CD14-positive monocyte (primary cell): ENCODE data around the gene LRRC3. TPM values are rescaled to one million over a fixed set of nuclear protein-coding genes. Genes with fewer than 3 reads are reported as not detected.

Source experiments
- DNase-seq, 3 donors: peaks; one replicate each; pipeline ENCODE4 v3.0.0-alpha.2; 2011 to 2022
- H2AFZ ChIP-seq: 2 replicates; pipeline ENCODE4 v1.6.0; 2012; ENCODE audit warnings: mild to moderate bottlenecking, low read depth, low read length, inconsistent platforms; ENCODE audit not compliant: insufficient read depth, poor library complexity, severe bottlenecking
- H3K27ac ChIP-seq, 2 donors: 1 replicate in 1 of 2; 2 replicates in 1 of 2; pipeline ENCODE4 v1.5.1; 2012 to 2013; ENCODE audit warnings: low read length in 2 of 2, control low read depth in 1 of 2, inconsistent platforms in 1 of 2, low read depth in 1 of 2, mild to moderate bottlenecking in 1 of 2
- H3K27me3 ChIP-seq, 2 donors: one replicate each; pipeline versions ENCODE4 v1.6.0 to v1.6.1; 2011 to 2013; ENCODE audit warnings: low read length in 2 of 2; ENCODE audit not compliant: control insufficient read depth in 2 of 2, insufficient read depth in 2 of 2
- H3K36me3 ChIP-seq, 2 donors: replicated peaks in 1 of 2; 1 replicate in 1 of 2; 2 replicates in 1 of 2; pipeline versions ENCODE4 v1.5.1 to v1.6.1; 2012 to 2013; ENCODE audit warnings: low read length in 2 of 2, control low read depth in 1 of 2, inconsistent platforms in 1 of 2, mild to moderate bottlenecking in 1 of 2; ENCODE audit not compliant: insufficient read depth in 2 of 2, control insufficient read depth in 1 of 2
- H3K4me1 ChIP-seq, 2 donors: 1 replicate in 1 of 2; 2 replicates in 1 of 2; pipeline versions ENCODE4 v1.5.1 to v1.6.1; 2012 to 2013; ENCODE audit warnings: low read length in 2 of 2, control low read depth in 1 of 2, inconsistent platforms in 1 of 2, mild to moderate bottlenecking in 1 of 2, moderate library complexity in 1 of 2; ENCODE audit not compliant: insufficient read depth in 2 of 2, control insufficient read depth in 1 of 2
- H3K4me2 ChIP-seq: replicated peaks from 2 replicates; pipeline ENCODE3; 2012; ENCODE audit warnings: low read length, moderate library complexity, mild to moderate bottlenecking; ENCODE audit not compliant: poor library complexity, severe bottlenecking; ENCODE audit errors: extremely low read depth
- H3K4me3 ChIP-seq, 3 experiments: fragments of 200-600 bp in 1 of 3; sonication (generic) in 1 of 3; replicated peaks in 1 of 3; 1 replicate in 2 of 3; 2 replicates in 1 of 3; pipeline ENCODE4 v1.5.1; 2011 to 2013; ENCODE audit warnings: low read length in 3 of 3, mild to moderate bottlenecking in 3 of 3, control low read depth in 2 of 3, low read depth in 2 of 3, inconsistent platforms in 1 of 3, moderate library complexity in 1 of 3
- H3K79me2 ChIP-seq: 2 replicates; pipeline ENCODE4 v1.6.0; 2012; ENCODE audit warnings: mild to moderate bottlenecking, control low read depth, inconsistent platforms, low read length, moderate library complexity; ENCODE audit not compliant: insufficient read depth
- H3K9ac ChIP-seq: 2 replicates; pipeline ENCODE4 v1.6.0; 2017; ENCODE audit warnings: low read length, mild to moderate bottlenecking; ENCODE audit not compliant: insufficient read depth, poor library complexity, severe bottlenecking
- H3K9me3 ChIP-seq, 2 donors: replicated peaks in 1 of 2; 1 replicate in 1 of 2; 2 replicates in 1 of 2; pipeline versions ENCODE4 v1.5.1 to v1.6.1; 2012 to 2013; ENCODE audit warnings: low read length in 2 of 2, control low read depth in 1 of 2; ENCODE audit not compliant: control insufficient read depth in 1 of 2, insufficient read depth in 1 of 2
- H4K20me1 ChIP-seq: 2 replicates; pipeline ENCODE4 v1.6.0; 2012; ENCODE audit warnings: mild to moderate bottlenecking, low read length, control low read depth, moderate library complexity; ENCODE audit not compliant: insufficient read depth
- H3K27ac Mint-ChIP-seq, 7 donors: one replicate each; pipeline ENCODE4 v1.8.0; 2020; ENCODE audit warnings: mild to moderate bottlenecking in 7 of 7, mixed read lengths in 7 of 7, moderate library complexity in 6 of 7, inconsistent platforms in 2 of 7
- H3K27me3 Mint-ChIP-seq, 3 donors: one replicate each; pipeline ENCODE4 v1.8.0; 2021 to 2022; ENCODE audit warnings: low read depth in 3 of 3, mild to moderate bottlenecking in 3 of 3, mixed read lengths in 3 of 3, moderate library complexity in 3 of 3, inconsistent platforms in 1 of 3
- H3K36me3 Mint-ChIP-seq, 2 donors: one replicate each; pipeline ENCODE4 v1.8.0; 2020; ENCODE audit warnings: mixed read lengths in 2 of 2, inconsistent platforms in 1 of 2, mild to moderate bottlenecking in 1 of 2
- H3K4me1 Mint-ChIP-seq: one replicate; pipeline ENCODE4 v1.8.0; 2020; ENCODE audit warnings: mild to moderate bottlenecking, mixed read lengths
- H3K4me3 Mint-ChIP-seq, 2 donors: one replicate each; pipeline ENCODE4 v1.8.0; 2020; ENCODE audit warnings: mild to moderate bottlenecking in 2 of 2, mixed read lengths in 2 of 2, moderate library complexity in 1 of 2
- H3K9me3 Mint-ChIP-seq, 7 donors: one replicate each; pipeline ENCODE4 v1.8.0; 2020 to 2022; ENCODE audit warnings: mixed read lengths in 7 of 7, mild to moderate bottlenecking in 6 of 7, moderate library complexity in 6 of 7, inconsistent platforms in 2 of 7
- CTCF ChIP-seq: fragments of 200-600 bp; IDR thresholded peaks from one replicate; pipeline ENCODE4 v1.8.0; 2022; ENCODE audit warnings: antibody characterized with exemption, mild to moderate bottlenecking
- WGBS: methylation state at CpG from one replicate; pipeline ENCODE4 v1.1.5; 2013; ENCODE audit warnings: missing lambda C conversion rate; ENCODE audit not compliant: insufficient coverage; 5-methylcytosine and 5-hydroxymethylcytosine counted together
- intact Hi-C, 2 donors: fragments of 100-400 bp; cut with micrococcal nuclease; formaldehyde crosslinking; loops; one replicate each; pipeline versions ENCODE4 v1.15.0 to v1.15.1; 2023
- polyA plus RNA-seq, 3 donors: library from polyadenylated mRNA; depleted of rRNA in 1 of 3; unstranded in 2 of 3; stranded (reverse) in 1 of 3; fragments of 300-500 nt in 2 of 3; fragments of >200 nt in 1 of 3; fragmentation: Illumina TruSeq in 2 of 3; gene quantifications; 1 replicate in 2 of 3; 2 replicates in 1 of 3; pipeline ENCODE4 v1.2.3, GENCODE V29; 2012 to 2021

LRRC3 gene
- polyA plus RNA-seq, 3 donors: 0.30 to 0.59 (median 0.41) TPM

- Histone ChIP-seq H3K4me3 (no peak overlapping the region), H3K9me3 (peaks cover 4 to 20% of the 10 kb centered on the region in 2 donors), H4K20me1 (peaks cover 9% of the 10 kb centered on the region), H3K36me3 (peaks cover 57 to 80% of the 10 kb centered on the region in 2 donors), H3K27ac (no peak overlapping the region), H2AFZ (no peak overlapping the region), H3K9ac (no peak overlapping the region), H3K27me3 (no peaks in the 10 kb centered on the region), H3K79me2 (no peaks in the 10 kb centered on the region), H3K4me2 (no peak overlapping the region), H3K4me1 (no peaks in the 10 kb centered on the region)
- Mint-ChIP-seq H3K4me3 (no peak overlapping the region), H3K27me3 (no peaks in the 10 kb centered on the region), H3K9me3 (peaks cover 12 to 24% (median 14%) of the 10 kb centered on the region in 7 donors), H3K4me1 (no peaks in the 10 kb centered on the region), H3K27ac (no peak overlapping the region), H3K36me3 (peaks cover 66 to 74% of the 10 kb centered on the region in 2 donors)
- no peak for DNase-seq
- WGBS: 100% methylated on average over 1 of the region's 4 CpGs
- intact Hi-C loops: no loop called here
- TF ChIP-seq CTCF: no peak
Measured at GRCh38 chr21:44431300-44431699, 24.0 kb upstream of the LRRC3 start.

GRCh38 chr21:44432841-44433790 lies 22.2 kb upstream of the LRRC3 start:
- H3K27me3 Mint-ChIP-seq: no peaks in the 10 kb centered on the region
- Histone ChIP-seq H3K27ac (no peak overlapping the region), H3K4me2 (no peak overlapping the region), H3K27me3 (no peaks in the 10 kb centered on the region), H4K20me1 (peaks cover 13% of the 10 kb centered on the region), H2AFZ (no peak overlapping the region), H3K4me3 (no peak overlapping the region), H3K79me2 (no peaks in the 10 kb centered on the region), H3K4me1 (no peaks in the 10 kb centered on the region), H3K9ac (no peak overlapping the region), H3K36me3 (peaks cover 61 to 80% of the 10 kb centered on the region in 2 donors), H3K9me3 (peaks cover 4 to 6% of the 10 kb centered on the region in 2 donors)
- no peaks in the 10 kb centered on the region for H3K4me1 Mint-ChIP-seq
- H3K9me3 Mint-ChIP-seq: peaks cover 0 to 12% (median 6%) of the 10 kb centered on the region in 7 donors
- no peak for TF ChIP-seq CTCF
- intact Hi-C loops: no loop called here
- H3K27ac Mint-ChIP-seq: peak overlapping the region in 3 of 7 donors; percentile 12 to 77 (median 36)
- 96% methylated on average over 30 of the region's 34 CpGs for WGBS
- no peak for DNase-seq
- no peak overlapping the region for H3K4me3 Mint-ChIP-seq
- H3K36me3 Mint-ChIP-seq: peaks cover 64 to 74% of the 10 kb centered on the region in 2 donors
